ENCODE results near the gene TMEM220. TPM values are rescaled to one million over a fixed set of nuclear protein-coding genes. Genes with fewer than 3 reads are reported as not detected.

TMEM220 gene
- total RNA-seq, 2 experiments from 2014 or later: 0.24 to 0.94 TPM

GRCh38 chr17:10752696-10753095, 22.9 kb upstream of the TMEM220 start:
- ChIA-PET CTCF (interaction anchor here (0.7 kb wide), 2 partner anchors 16 to 123 kb away, joined by 3 read pairs; no protein-coding TSS in a partner anchor), POLR2A (no interaction called here)
- Mint-ChIP-seq H3K9me3 (no peaks in the 10 kb centered on the region), H3K27ac (no peak overlapping the region), H3K4me1 (ENCODE audit: low read depth) (no peaks in the 10 kb centered on the region), H3K36me3 (no peaks in the 10 kb centered on the region), H3K27me3 (peaks cover 2% of the 10 kb centered on the region), H3K4me3 (no peak overlapping the region)
- DNase-seq: no peak
- intact Hi-C loops (cut with micrococcal nuclease): no loop called here

DNA sequence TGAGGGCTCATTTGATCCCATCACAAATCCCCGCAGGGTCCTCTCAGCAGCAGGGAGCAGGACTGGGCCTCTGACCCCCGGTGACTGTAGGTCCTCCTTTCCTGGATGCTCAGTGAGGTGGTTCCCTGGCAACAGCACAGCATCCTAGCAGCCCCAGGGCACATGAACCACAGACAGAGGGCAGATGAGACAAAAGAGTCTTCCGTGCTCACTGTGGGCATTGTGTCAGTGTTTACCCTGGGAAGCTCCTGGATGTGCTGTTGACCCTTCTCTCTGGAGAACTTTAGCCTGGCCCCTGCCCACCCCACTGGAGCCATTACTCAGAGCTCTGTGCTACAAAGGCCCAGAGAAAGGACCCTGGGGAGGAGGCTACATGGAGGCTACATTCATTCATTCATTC, 21.7 kb upstream of the TMEM220 start:
- H3K27ac Mint-ChIP-seq: no peak overlapping the region

GRCh38 chr17:10750210-10750609, 20.4 kb upstream of the TMEM220 start:
- Mint-ChIP-seq H3K27me3 (peaks cover 2% of the 10 kb centered on the region), H3K27ac (no peak overlapping the region), H3K36me3 (no peaks in the 10 kb centered on the region), H3K4me1 (ENCODE audit: low read depth) (no peaks in the 10 kb centered on the region), H3K9me3 (no peaks in the 10 kb centered on the region), H3K4me3 (no peak overlapping the region)
- DNase-seq: no peak
- POLR2A ChIA-PET: no interaction called here
- CTCF ChIA-PET: no interaction called here
- intact Hi-C loops (cut with micrococcal nuclease): no loop called here

More for the DNA sequence above, 21.7 kb upstream of the TMEM220 start:
- POLR2A ChIA-PET: no interaction called here
- H3K4me3 Mint-ChIP-seq: no peak overlapping the region
- intact Hi-C loops (cut with micrococcal nuclease): no loop called here
- H3K4me1 Mint-ChIP-seq (ENCODE audit: low read depth): no peaks in the 10 kb centered on the region
- no peaks in the 10 kb centered on the region for H3K9me3 Mint-ChIP-seq
- CTCF ChIA-PET: no interaction called here
- DNase-seq: no peak
- H3K27me3 Mint-ChIP-seq: peaks cover 2% of the 10 kb centered on the region
- H3K36me3 Mint-ChIP-seq: no peaks in the 10 kb centered on the region

DNA sequence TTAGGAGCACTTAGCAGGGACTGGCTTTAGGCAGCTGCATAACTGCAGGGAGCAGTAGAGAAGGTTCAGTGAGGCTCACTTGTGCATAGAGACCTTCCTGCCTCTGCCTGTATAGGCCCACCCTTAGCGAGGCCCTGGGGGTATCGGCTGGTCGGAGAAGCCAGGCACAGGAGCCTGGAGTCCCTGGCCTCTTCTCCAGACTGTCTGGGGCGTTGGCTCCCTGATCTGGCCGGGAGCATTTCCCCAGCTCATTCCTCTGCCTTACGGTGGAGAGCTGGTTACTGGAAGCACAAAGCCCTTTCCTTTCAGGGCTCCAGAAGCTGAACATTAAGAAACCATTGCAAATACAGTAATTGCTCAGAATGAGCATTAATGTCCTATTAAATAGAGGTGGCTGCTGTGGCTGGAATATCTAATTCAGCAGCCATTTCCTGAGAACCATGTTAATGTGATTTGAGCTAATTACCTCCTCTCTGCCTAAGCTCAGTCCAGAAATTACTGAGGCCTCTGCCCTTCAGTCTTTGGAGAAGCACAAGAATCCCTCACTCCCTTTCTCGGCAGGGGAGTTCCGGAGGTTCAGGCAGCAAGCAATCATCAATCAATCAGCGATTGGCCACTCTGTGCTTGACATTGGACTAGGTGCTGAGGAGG, 18.8 kb upstream of the TMEM220 start:
- H3K9me3 Mint-ChIP-seq: no peaks in the 10 kb centered on the region
- no peak for DNase-seq
- H3K4me1 Mint-ChIP-seq (ENCODE audit: low read depth): peaks cover 5% of the 10 kb centered on the region
- H3K27ac Mint-ChIP-seq: no peak overlapping the region
- H3K4me3 Mint-ChIP-seq: no peak overlapping the region
- CTCF ChIA-PET: interaction anchor here (1.2 to 1.4 kb wide), 2 partner anchors 11 to 25 kb away, joined by 3 to 6 read pairs; no protein-coding TSS in a partner anchor
- POLR2A ChIA-PET: no interaction called here
- H3K27me3 Mint-ChIP-seq: peaks cover 2% of the 10 kb centered on the region
- intact Hi-C loops (cut with micrococcal nuclease): no loop called here
- H3K36me3 Mint-ChIP-seq: no peaks in the 10 kb centered on the region

DNA sequence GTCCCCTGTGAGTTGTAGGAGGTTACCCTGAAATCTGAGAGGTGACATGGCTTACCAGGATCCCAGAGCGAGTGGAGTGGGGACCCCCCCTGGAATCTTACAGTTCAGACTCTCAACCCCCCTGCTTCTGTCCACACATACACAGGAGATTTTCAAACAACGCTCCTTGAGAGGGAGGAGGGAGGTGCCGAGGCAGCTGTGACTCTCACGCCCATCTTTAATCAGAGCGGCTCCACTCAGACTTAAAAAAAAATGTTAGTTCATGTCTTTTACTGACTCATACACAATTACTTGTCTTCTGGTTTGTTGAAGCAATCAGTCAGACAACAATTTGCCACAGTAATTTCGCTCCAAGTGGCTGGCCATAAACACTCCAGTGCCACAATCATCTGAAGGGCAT, 15.4 kb upstream of the TMEM220 start:
- Mint-ChIP-seq H3K27me3 (peaks cover 2% of the 10 kb centered on the region), H3K27ac (no peak overlapping the region), H3K36me3 (no peaks in the 10 kb centered on the region), H3K4me3 (no peak overlapping the region), H3K4me1 (ENCODE audit: low read depth) (peaks cover 5% of the 10 kb centered on the region), H3K9me3 (no peaks in the 10 kb centered on the region)
- DNase-seq: no peak
- ChIA-PET POLR2A (no interaction called here), CTCF (interaction anchor here (1.5 kb wide), 1 partner anchor 100 kb away, joined by 5 read pairs; no protein-coding TSS in a partner anchor)
- intact Hi-C loops (cut with micrococcal nuclease): no loop called here

DNA sequence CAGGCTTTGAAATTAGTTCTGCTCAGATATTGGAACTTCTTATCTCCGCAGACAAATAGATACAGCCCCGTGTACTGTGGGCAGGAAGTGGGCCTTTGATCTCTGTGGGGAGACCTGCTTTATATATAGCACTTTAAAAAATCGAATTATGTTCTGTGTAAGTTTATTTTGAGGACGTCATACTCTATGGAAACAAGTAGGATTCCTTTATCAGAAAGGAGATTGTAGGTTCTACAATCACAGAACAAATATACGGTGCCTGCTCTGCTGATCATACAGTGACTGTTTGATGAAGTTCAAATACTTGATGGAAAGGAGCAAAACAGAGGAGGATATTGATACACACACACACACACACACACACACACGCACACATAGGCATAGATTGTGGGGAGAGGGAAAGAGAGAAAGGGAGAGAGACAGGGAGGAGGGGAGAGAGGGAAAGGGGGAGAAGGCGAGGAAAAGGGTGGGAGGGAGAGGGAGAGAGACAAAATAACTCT, 14.7 kb upstream of the TMEM220 start:
- Mint-ChIP-seq H3K27ac (no peak overlapping the region), H3K9me3 (no peaks in the 10 kb centered on the region), H3K4me1 (ENCODE audit: low read depth) (peaks cover 5% of the 10 kb centered on the region), H3K27me3 (peaks cover 2% of the 10 kb centered on the region), H3K4me3 (no peak overlapping the region), H3K36me3 (no peaks in the 10 kb centered on the region)
- POLR2A ChIA-PET: no interaction called here
- intact Hi-C loops (cut with micrococcal nuclease): no loop called here
- DNase-seq: no peak
- CTCF ChIA-PET: no interaction called here

- H3K36me3 Mint-ChIP-seq: no peaks in the 10 kb centered on the region
- intact Hi-C loops (cut with micrococcal nuclease): no loop called here
- ChIA-PET CTCF (no interaction called here), POLR2A (no interaction called here)
- H3K4me3 Mint-ChIP-seq: no peak overlapping the region
- peaks cover 5% of the 10 kb centered on the region for H3K4me1 Mint-ChIP-seq (ENCODE audit: low read depth)
- H3K27ac Mint-ChIP-seq: no peak overlapping the region
- no peak for DNase-seq
- no peaks in the 10 kb centered on the region for H3K9me3 Mint-ChIP-seq
- no peaks in the 10 kb centered on the region for H3K27me3 Mint-ChIP-seq
These were observed 13.6 kb upstream of the TMEM220 start for GRCh38 chr17:10743316-10744009.

DNA sequence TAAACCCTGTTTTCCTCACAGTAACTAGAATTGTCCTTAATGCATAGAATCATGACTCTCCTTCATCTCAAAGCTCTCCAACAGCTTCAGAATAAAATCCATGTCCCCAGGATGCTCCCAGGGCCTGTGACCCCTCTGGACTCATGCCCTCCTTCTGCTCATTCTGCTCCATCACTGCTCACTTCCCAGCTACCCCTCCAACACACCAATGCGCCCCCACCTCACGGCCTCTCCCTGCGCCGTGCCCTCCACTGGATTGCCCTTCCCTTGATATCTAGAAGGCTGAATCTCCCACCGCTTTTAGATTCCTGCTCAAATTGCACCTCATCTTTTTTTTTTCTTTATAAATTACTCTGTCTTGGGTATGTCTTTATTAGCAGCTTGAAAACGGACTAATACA, 12.6 kb upstream of the TMEM220 start:
- Mint-ChIP-seq H3K4me3 (no peak overlapping the region), H3K36me3 (no peaks in the 10 kb centered on the region), H3K27ac (no peak overlapping the region), H3K27me3 (no peaks in the 10 kb centered on the region), H3K4me1 (ENCODE audit: low read depth) (peaks cover 7% of the 10 kb centered on the region), H3K9me3 (no peaks in the 10 kb centered on the region)
- intact Hi-C loops (cut with micrococcal nuclease): no loop called here
- CTCF ChIA-PET: interaction anchor here (1.0 kb wide), 1 partner anchor 96 kb away, joined by 4 read pairs; no protein-coding TSS in a partner anchor
- POLR2A ChIA-PET: no interaction called here
- no peak for DNase-seq

GRCh38 chr17:10741416-10742135, 11.8 kb upstream of the TMEM220 start:
- Mint-ChIP-seq H3K36me3 (no peaks in the 10 kb centered on the region), H3K4me3 (no peak overlapping the region), H3K27ac (no peak overlapping the region), H3K4me1 (ENCODE audit: low read depth) (peaks cover 12% of the 10 kb centered on the region), H3K27me3 (no peaks in the 10 kb centered on the region), H3K9me3 (no peaks in the 10 kb centered on the region)
- ChIA-PET CTCF (interaction anchor here (1.0 kb wide), 1 partner anchor 95 kb away, joined by 4 read pairs; no protein-coding TSS in a partner anchor), POLR2A (no interaction called here)
- DNase-seq: no peak
- intact Hi-C loops (cut with micrococcal nuclease): no loop called here

DNA sequence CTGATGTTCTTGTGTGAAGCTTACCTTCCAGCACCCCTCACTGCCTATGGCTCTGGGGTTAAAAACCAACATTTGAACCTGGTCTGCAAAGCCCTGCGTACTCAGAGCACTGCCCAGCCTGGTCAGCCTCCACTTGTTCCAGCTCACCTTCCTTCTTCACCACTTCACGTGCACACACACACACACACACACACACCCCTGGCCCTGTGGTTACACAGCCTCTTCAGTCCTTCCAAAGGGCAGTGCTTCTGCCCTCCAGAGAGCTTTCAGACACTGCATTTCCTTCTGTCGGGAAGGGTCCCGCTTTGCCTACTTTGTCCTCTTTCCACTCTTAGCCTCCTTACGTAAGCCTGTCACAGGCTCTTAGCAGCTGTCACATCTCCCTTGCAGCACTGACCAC, 9.6 kb upstream of the TMEM220 start:
- DNase-seq: no peak
- Mint-ChIP-seq H3K27ac (no peak overlapping the region), H3K27me3 (peaks cover 5% of the 10 kb centered on the region), H3K4me3 (no peak overlapping the region), H3K9me3 (no peaks in the 10 kb centered on the region), H3K36me3 (no peaks in the 10 kb centered on the region), H3K4me1 (ENCODE audit: low read depth) (peaks cover 8% of the 10 kb centered on the region)
- POLR2A ChIA-PET: no interaction called here
- intact Hi-C loops (cut with micrococcal nuclease): no loop called here
- CTCF ChIA-PET: no interaction called here

DNA sequence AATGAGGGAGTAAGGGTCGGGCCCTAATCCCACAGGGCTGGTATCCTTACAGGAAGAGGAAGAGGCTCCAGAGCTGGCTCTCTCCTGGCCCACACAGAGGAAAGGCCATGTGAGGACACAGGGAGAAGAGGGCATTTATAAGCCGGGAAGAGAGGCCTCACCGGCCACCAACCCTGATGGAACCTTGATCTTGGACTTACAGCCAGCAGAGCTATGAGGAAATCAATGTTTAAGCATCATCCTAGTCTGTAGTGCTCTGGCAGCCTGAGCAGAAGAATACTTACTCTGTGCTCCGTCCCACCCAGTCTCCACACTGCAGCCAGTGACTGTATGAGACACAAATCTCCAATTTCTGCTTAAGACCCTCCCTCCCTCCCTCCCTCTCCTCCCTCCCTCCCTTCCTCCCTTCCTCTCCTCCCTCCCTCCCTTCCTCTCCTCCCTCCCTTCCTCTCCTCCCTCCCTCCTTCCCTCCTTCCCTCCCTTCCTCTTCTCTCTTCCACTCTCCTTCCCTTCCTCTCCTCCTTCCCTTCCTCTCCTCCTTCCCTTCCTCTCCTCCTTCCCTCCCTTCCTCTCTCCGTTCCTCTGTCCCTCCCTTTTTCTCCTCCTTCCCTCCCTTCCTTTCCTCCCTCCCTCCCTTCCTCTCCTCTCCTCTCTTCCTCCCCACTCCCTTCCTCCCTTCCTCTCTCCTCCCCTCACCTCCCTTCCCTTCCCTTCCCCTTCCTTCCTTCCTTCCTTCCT, 8.9 kb upstream of the TMEM220 start:
- Mint-ChIP-seq H3K27me3 (peaks cover 6% of the 10 kb centered on the region), H3K36me3 (no peaks in the 10 kb centered on the region), H3K27ac (no peak overlapping the region), H3K4me1 (ENCODE audit: low read depth) (peaks cover 7% of the 10 kb centered on the region), H3K9me3 (no peaks in the 10 kb centered on the region), H3K4me3 (no peak overlapping the region)
- intact Hi-C loops (cut with micrococcal nuclease): no loop called here
- CTCF ChIA-PET: no interaction called here
- DNase-seq: no peak
- POLR2A ChIA-PET: no interaction called here

DNA sequence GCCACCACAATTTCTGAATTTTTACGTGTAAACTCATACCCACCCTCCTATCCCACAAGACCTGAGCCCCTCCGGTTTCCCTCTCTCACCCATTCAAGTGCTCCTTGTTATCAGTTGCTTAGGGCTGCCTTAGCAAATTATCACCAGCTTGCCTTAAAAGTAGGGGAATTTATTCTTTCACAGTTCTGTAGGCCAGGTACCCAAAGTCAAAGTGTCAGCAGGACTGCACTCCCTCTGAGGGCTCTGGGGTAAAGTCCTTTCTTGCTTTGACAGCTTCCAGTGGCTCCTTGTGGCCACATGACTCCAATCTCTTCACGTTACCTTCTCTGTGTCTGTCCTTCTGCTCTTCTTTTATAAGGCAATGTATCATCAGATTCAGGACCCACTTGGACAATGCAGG, 7.9 kb upstream of the TMEM220 start:
- DNase-seq: no peak
- peaks cover 6% of the 10 kb centered on the region for H3K27me3 Mint-ChIP-seq
- H3K4me1 Mint-ChIP-seq (ENCODE audit: low read depth): peaks cover 7% of the 10 kb centered on the region
- POLR2A ChIA-PET: no interaction called here
- no peak overlapping the region for H3K27ac Mint-ChIP-seq
- CTCF ChIA-PET: interaction anchor here (0.6 to 2.8 kb wide), 12 partner anchors 9 to 121 kb away, joined by 3 to 29 read pairs (median 4); no protein-coding TSS in a partner anchor
- intact Hi-C loops (cut with micrococcal nuclease): loop anchor here (1.0 kb wide), 1 partner anchor 108 kb away; no protein-coding TSS in a partner anchor
- no peaks in the 10 kb centered on the region for H3K9me3 Mint-ChIP-seq
- no peaks in the 10 kb centered on the region for H3K36me3 Mint-ChIP-seq
- no peak overlapping the region for H3K4me3 Mint-ChIP-seq

Measured in activated CD4-positive, alpha-beta memory T cell treated with anti-CD3 and anti-CD28 coated beads for 36 hours (primary cell).